ENCODE results near the gene DPH2. TPM values are rescaled to one million over a fixed set of nuclear protein-coding genes. Genes with fewer than 3 reads are reported as not detected.

Gene DPH2
- total RNA-seq, 1 donor from 2014 or later = 15.0 TPM

DNA sequence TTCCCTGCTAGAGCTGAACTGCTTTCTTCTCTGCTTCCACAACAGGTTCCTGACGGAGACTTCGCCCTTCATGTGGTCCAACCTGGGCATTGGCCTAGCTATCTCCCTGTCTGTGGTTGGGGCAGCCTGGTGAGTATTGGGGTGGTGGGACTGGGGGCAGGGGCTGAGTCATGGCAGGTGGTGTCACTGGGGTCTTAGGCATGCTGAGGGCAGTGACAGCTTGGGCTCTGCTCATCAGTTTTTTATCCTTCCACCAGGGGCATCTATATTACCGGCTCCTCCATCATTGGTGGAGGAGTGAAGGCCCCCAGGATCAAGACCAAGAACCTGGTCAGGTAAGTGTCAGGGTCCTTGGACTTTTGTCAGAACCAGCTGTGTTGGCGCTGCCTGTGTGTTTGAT lies 6.2 kb downstream of the DPH2 start:
- Histone ChIP-seq H3K27me3 (ENCODE audit: low read depth) (no peaks in the 10 kb centered on the region), H3K9me3 (no peaks in the 10 kb centered on the region), H3K4me3 (peak overlapping the region; percentile 81), H3K36me3 (peaks cover 40% of the 10 kb centered on the region), H3K4me1 (peaks cover 56% of the 10 kb centered on the region), H3K27ac (no peak overlapping the region)
- intact Hi-C loops (cut with DNase I) = no loop called here
- no peak for DNase-seq
- TF ChIP-seq, protein P1, sequence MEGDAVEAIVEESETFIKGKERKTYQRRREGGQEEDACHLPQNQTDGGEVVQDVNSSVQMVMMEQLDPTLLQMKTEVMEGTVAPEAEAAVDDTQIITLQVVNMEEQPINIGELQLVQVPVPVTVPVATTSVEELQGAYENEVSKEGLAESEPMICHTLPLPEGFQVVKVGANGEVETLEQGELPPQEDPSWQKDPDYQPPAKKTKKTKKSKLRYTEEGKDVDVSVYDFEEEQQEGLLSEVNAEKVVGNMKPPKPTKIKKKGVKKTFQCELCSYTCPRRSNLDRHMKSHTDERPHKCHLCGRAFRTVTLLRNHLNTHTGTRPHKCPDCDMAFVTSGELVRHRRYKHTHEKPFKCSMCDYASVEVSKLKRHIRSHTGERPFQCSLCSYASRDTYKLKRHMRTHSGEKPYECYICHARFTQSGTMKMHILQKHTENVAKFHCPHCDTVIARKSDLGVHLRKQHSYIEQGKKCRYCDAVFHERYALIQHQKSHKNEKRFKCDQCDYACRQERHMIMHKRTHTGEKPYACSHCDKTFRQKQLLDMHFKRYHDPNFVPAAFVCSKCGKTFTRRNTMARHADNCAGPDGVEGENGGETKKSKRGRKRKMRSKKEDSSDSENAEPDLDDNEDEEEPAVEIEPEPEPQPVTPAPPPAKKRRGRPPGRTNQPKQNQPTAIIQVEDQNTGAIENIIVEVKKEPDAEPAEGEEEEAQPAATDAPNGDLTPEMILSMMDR (IDR thresholded peaks at IDR 0.05) = no peak
- no peak for ATAC-seq

DNA sequence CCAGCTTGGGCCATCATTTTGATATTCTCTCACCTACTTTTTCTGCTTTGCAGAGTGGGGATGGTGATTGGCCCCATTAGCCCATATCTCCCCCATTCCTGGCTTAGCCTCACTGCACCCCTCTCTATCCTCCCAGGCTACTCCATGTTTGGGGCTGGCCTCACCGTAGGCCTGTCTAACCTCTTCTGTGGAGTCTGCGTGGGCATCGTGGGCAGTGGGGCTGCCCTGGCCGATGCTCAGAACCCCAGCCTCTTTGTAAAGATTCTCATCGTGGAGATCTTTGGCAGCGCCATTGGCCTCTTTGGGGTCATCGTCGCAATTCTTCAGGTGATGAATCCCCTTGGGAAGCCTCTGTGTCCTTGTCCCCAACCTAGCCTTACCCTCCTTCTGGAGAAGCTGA lies 7.1 kb downstream of the DPH2 start:
- no peak overlapping the region for H3K27ac ChIP-seq
- DNase-seq (no peak), ATAC-seq (no peak)
- intact Hi-C loops (cut with DNase I) = no loop called here
- peak overlapping the region; percentile 11 for H3K4me3 ChIP-seq
- H3K27me3 ChIP-seq (ENCODE audit: low read depth) = no peaks in the 10 kb centered on the region
- no peaks in the 10 kb centered on the region for H3K9me3 ChIP-seq
- H3K36me3 ChIP-seq = peaks cover 34% of the 10 kb centered on the region
- TF ChIP-seq, protein P1 (IDR thresholded peaks at IDR 0.05) = no peak
- H3K4me1 ChIP-seq = peaks cover 51% of the 10 kb centered on the region

DNA sequence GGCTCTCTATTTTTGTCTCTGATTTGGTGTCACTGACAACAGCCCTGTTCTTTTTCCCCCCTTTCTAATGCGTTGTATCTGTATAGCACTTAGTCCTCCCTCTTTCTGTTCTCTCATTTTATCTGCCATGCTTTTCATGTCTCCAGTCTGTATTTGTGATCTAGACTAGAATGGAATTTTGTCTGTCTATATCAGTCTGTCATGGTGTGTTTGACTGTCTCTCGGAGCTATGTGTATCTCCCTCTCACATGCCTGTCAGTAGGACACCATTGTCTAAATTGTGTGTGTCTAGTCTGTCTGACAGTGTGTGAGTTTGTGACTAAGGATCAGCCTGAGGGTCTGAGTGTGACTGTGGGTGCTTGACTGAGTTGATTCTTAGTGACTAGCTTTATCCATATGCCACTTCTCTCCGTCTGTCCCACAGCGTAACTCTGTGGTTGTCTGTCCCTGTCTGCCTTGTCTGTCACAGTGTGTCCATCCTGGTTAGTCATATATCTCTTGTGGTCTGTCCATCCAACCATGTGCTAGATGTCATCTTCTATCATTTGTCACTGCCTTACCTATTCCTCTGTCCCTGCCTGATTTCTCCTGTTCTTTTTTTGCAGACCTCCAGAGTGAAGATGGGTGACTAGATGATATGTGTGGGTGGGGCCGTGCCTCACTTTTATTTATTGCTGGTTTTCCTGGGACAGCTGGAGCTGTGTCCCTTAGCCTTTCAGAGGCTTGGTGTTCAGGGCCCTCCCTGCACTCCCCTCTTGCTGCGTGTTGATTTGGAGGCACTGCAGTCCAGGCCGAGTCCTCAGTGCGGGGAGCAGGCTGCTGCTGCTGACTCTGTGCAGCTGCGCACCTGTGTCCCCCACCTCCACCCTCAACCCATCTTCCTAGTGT lies 7.8 kb downstream of the DPH2 start:
- Histone ChIP-seq H3K27ac (no peak overlapping the region), H3K4me1 (peaks cover 51% of the 10 kb centered on the region), H3K4me3 (no peak overlapping the region), H3K9me3 (no peaks in the 10 kb centered on the region), H3K36me3 (peaks cover 26% of the 10 kb centered on the region), H3K27me3 (ENCODE audit: low read depth) (no peaks in the 10 kb centered on the region)
- ATAC-seq (no peak), DNase-seq (no peak)
- intact Hi-C loops (cut with DNase I) = no loop called here
- TF ChIP-seq, protein P1 (IDR thresholded peaks at IDR 0.05) = no peak

DNA sequence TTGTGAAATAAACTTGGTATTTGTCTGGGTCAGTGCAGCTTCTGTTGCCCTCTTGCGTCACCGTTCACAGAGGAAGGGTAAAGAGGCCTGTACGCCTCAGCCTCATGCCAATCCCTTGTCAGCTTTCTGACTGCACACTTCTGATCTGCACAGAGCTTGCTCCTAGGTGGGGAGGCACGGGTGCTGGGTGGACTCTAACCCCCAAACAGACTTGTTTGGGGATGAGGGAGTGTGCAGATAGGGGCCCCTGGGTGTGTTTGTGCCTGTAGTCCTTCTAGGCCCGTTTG lies 8.4 kb downstream of the DPH2 start:
- Histone ChIP-seq H3K27ac (no peak overlapping the region), H3K4me1 (peaks cover 51% of the 10 kb centered on the region), H3K27me3 (ENCODE audit: low read depth) (no peaks in the 10 kb centered on the region), H3K4me3 (no peak overlapping the region), H3K36me3 (peaks cover 25% of the 10 kb centered on the region), H3K9me3 (no peaks in the 10 kb centered on the region)
- DNase-seq (no peak), ATAC-seq (no peak)
- intact Hi-C loops (cut with DNase I) = no loop called here
- TF ChIP-seq, protein P1 (IDR thresholded peaks at IDR 0.05) = no peak

DNA sequence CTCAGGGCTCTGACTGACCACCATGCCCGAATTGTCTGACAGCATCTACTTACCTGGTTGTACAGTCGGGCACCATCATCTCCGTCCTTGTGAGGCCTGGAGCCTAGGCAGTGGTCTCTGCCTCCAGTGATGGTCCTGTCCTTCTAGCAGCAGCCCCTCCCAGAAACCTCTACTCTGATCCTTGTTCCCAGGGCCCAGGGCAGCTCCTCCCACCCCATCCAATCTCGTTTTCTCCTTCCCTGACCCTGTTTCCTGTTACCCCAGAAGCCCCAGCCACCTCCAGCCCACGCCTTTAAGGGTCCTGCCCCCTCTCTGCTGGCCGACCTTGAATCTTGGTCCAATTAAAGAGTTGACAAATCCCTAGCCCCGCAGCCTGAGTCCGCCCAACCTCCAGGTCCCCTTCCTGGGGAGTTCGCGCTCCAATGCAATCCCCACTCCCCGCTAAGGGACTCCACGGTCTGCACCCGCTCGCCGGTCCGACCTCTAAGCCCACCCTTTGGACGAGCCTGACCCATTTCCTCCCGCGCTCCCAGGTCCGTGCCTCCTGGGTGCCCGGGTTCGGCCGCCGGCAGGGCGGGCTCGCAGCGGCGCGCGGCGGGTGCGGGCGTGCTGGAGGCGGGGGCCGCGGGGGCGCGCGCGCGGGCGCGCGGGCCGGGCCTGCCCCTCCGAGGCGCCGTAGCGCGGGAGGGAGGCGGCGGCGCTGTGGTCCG lies 8.9 kb downstream of the DPH2 start, which contains the start of gene B4GALT2:
B4GALT2 (plus strand) TSS at position 660 of the 710 bp plus-strand sequence. CDS start 1,951 bp downstream, outside the sequence.
- Histone ChIP-seq H3K4me1 (peaks cover 51% of the 10 kb centered on the region), H3K4me3 (peak within 1 kb of the TSS; percentile 80), H3K36me3 (peaks cover 25% of the 10 kb centered on the region), H3K9me3 (no peaks in the 10 kb centered on the region), H3K27ac (peak within 1 kb of the TSS; percentile 65), H3K27me3 (ENCODE audit: low read depth) (no peaks in the 10 kb centered on the region)
- TF ChIP-seq, protein P1 (IDR thresholded peaks at IDR 0.05) = no peak
- DNase-seq (no peak), ATAC-seq (no peak)
- intact Hi-C loops (cut with DNase I) = no loop called here
